LNCaP clone FGC (cell line): ENCODE data around the gene APOC3.
A peak's percentile ranks its signal among the peaks of the same experiment; 100 is the strongest.

Experiments used
- DNase-seq: peaks from one replicate; pipeline ENCODE4 v3.0.0-alpha.2; 2011; ENCODE audit warnings: low read depth
- H3K4me3 ChIP-seq: 2 replicates; pipeline ENCODE4 v1.5.1; 2011; ENCODE audit warnings: mild to moderate bottlenecking, low read depth, low read length, control low read depth
- TF ChIP-seq, protein P1 (sequence below): IDR thresholded peaks from 2 replicates; pipeline ENCODE4 v1.5.1; 2012; ENCODE audit warnings: mild to moderate bottlenecking; ENCODE audit not compliant: control insufficient read depth, insufficient read depth; ENCODE audit errors: extremely low read depth

APOC3 gene

GRCh38 chr11:116804001-116804400 lies 25.7 kb upstream of the APOC3 start:
- DNase-seq, result no peak
- H3K4me3 ChIP-seq, result no peak overlapping the region
- TF ChIP-seq, protein P1, sequence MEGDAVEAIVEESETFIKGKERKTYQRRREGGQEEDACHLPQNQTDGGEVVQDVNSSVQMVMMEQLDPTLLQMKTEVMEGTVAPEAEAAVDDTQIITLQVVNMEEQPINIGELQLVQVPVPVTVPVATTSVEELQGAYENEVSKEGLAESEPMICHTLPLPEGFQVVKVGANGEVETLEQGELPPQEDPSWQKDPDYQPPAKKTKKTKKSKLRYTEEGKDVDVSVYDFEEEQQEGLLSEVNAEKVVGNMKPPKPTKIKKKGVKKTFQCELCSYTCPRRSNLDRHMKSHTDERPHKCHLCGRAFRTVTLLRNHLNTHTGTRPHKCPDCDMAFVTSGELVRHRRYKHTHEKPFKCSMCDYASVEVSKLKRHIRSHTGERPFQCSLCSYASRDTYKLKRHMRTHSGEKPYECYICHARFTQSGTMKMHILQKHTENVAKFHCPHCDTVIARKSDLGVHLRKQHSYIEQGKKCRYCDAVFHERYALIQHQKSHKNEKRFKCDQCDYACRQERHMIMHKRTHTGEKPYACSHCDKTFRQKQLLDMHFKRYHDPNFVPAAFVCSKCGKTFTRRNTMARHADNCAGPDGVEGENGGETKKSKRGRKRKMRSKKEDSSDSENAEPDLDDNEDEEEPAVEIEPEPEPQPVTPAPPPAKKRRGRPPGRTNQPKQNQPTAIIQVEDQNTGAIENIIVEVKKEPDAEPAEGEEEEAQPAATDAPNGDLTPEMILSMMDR, result no peak

- TF ChIP-seq, protein P1, result no peak
- H3K4me3 ChIP-seq, result no peak overlapping the region
- DNase-seq, result no peak
Measured at GRCh38 chr11:116807601-116808261, 22.0 kb upstream of the APOC3 start.

- H3K4me3 ChIP-seq, result no peak overlapping the region
- TF ChIP-seq, protein P1, result no peak
- DNase-seq, result peak; percentile 85
Measured at GRCh38 chr11:116808262-116809175, 21.2 kb upstream of the APOC3 start.

- DNase-seq, result no peak
- TF ChIP-seq, protein P1, result no peak
- no peak overlapping the region for H3K4me3 ChIP-seq
Measured at GRCh38 chr11:116811194-116811593, 18.5 kb upstream of the APOC3 start.

GRCh38 chr11:116812109-116812508 lies 17.6 kb upstream of the APOC3 start:
- DNase-seq, result no peak
- TF ChIP-seq, protein P1, result no peak
- no peak overlapping the region for H3K4me3 ChIP-seq

DNA sequence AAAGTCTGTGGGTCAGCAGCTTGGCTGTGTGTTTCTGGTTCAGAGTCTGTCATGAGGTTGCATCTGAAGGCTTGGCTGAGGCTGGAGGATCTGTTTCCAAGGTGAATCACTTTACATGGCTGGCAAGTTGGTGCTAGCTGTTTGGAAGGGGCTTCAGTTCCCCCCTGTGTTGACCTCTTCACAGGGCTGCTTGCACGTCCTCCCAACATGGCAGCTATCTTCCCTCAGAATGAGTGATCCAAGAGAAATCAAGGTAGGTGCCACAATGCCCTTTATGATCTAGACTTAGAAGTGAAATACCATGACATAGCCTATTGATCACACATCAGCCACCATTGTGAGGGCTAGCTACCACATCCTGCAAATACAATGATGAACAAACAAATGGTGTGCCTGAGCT lies 16.5 kb upstream of the APOC3 start:
- TF ChIP-seq, protein P1, result no peak
- H3K4me3 ChIP-seq, result no peak overlapping the region
- DNase-seq, result no peak
